Ureter (tissue), 1 donor: ENCODE measurements around the gene C1QTNF1. TPM values are rescaled to one million over a fixed set of nuclear protein-coding genes. Genes with fewer than 3 reads are reported as not detected.
A peak's percentile ranks its signal among the peaks of the same experiment; 100 is the strongest.

Experiments
- DNase-seq: peaks from one replicate; pipeline ENCODE4 v3.0.0-alpha.2; 2020; ENCODE audit warnings: low spot score
- total RNA-seq: library from RNA; stranded (reverse); gene quantifications from one replicate; pipeline ENCODE4 v1.2.4, GENCODE V29; 2023
- donor health status: DM: yes; HTN: yes; CAD: no.

C1QTNF1 gene
- total RNA-seq, 1 donor from 2014 or later = 108 TPM

DNA sequence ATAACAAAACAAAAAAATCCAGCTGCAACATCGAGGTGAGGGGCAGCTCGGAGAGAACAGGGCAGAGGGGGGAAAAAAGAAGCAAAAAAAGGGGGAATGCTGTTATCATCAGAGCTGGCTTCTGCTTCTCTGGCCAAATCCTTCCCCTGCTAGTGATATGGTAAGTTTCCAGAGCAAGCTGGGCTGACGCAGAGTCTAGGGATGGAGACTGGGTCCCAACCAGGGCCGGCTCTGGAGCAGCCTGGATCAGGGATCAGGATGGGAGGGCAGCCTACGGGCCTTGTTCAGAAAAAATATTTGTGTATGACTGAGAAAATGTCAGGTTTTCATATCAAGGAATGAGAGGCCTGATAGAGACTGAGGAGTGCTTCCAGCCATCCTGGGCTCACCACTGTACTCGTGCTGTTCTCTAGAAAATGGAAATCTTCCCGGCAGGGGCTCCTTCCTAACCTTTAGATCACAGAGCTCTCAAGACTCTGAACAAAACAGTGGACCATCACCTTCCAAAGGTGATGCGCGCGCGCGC, 726 bp upstream of the C1QTNF1 start:
- no peak for DNase-seq

DNA sequence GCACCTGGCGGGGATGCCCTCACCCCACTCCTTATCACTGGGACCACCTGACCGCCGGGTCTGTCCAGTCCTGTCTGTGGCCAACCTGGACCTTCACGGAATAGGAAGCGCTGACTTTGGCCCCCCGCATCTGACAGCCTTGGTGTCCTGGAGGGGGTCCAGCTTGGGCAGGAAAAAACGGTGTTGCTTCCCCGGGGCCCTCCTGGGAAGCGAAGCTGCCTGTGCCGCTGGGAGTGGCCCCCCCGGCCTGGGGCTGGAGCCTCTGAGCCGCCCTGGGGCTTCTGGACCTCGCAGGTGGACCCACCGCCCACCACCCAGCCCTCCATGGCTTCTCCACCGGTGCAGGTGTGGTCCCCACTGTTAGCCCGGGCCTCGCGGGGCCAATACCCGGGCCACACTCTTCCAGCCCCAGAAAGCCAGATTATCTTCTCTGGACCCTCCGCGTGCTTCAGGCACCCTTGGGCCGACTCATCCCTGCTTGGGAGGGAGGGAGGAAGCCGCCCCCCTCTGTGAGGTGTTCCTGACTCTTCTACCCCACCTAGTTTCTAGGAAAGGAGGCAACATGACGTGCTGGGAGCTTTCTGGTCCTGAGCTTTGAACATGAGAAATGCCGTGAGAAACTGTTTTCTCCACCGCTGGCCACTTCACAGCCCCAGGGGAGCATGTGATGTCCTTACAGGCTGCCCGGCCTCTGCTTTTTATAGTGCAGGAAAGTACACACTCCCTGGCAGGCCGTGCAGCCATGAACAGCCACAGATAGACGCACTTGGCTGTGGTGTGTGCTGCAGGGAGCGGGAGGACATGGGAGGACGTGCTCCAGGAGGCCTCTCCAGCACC, 1.1 kb downstream of the C1QTNF1 start:
- DNase-seq = no peak

DNA sequence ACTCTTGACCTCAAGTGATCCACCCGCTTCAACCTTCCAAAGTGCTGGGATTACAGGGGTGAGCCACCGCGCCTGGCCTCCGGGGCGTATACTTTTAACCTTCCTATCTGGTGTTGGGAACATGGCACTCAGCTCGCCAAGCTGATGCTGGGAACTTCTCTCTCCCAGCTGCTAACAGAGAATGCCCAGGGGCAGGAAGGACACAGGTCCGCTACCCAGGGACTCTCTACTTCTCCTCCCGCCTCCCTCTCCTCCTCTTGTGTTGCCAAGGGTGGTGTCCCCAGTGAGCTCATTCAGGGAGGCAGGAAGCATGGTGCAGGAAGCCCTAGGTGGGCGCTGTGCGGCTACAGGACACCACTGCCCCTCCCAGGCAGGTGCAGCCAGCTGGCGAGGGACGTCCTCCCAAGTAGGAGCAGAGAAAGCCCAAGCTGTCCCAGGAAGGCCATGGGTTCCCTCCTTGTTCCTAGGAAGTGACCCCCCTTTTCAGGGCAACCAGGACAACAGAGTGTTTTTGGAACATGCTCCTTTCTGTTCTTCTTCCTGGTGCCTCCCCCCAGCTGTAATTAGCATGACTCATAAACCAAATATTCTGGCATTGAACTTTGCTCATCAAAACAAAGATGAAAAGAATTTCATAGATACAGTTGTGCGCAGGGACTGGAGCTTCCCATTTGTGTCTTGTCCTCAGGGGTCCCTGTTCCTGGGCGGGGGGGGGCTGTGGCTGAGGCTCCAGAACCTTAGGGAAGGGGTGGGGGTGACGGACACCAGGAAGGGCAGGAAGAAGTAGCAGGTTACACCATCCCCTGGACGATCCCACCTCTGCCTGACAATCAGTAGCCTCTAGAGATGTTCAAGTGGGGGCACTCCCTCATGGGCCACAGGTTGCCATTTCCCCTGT, 2.7 kb downstream of the C1QTNF1 start:
- no peak for DNase-seq

DNA sequence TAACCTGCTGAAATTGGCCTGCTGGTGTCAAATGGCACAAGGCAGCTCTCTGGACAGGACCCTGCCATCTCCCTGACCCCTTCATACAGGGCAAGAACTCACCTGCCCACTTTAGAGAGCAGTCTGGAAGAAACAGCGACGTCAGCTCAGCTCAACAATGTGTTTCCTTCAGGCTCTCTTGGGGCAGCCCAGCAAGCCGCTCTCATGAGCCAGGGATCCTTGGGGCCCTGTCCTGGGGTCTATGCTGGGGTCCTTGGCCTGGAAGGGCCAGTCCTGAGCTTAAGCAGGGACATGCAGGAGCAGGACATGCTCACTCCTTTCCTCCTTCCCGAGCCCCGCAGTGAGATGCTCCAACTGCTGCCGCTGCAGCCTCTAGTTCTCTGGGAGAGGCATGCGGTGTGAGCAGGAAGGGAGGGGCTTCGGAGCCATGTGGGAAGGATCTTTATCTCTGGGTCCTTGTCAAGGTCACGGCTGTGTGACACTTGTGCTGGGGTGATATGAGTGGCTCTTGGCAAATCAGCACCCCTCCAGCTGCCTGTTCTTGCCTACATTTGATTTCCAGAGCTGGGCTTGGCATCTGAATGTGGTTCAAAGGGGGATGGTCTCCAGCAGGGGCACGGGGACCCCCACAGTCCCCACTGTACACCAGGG, 3.4 kb downstream of the C1QTNF1 start:
- DNase-seq = no peak

DNA sequence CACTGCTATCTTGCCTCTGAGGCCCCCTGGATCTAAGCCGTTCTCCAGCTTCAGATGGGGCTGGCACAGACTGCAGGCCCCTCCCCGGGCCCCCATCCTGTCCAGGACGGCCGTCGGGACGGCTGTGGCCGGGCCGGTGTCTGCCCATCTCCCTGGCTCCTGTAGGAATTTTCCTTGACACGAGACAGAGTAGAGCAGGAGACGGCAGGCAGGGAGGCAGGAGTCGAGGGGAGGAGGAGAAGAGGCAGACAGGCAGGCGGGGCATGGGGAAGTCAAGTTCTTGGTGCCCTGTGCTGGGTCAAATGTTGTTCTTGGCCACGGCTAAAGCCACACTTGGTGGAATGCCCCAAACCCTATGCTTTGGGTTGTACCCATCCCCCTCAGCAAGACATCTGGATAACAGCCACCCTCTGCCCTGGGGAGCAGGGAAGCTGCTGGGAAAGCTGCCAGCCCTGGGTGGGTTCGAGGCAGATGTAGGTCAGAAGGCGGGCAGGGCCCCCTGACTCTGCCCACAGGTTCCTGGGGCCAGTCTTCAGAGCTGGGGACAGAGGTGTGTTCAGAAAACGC, 4.0 kb downstream of the C1QTNF1 start:
- DNase-seq = no peak

DNA sequence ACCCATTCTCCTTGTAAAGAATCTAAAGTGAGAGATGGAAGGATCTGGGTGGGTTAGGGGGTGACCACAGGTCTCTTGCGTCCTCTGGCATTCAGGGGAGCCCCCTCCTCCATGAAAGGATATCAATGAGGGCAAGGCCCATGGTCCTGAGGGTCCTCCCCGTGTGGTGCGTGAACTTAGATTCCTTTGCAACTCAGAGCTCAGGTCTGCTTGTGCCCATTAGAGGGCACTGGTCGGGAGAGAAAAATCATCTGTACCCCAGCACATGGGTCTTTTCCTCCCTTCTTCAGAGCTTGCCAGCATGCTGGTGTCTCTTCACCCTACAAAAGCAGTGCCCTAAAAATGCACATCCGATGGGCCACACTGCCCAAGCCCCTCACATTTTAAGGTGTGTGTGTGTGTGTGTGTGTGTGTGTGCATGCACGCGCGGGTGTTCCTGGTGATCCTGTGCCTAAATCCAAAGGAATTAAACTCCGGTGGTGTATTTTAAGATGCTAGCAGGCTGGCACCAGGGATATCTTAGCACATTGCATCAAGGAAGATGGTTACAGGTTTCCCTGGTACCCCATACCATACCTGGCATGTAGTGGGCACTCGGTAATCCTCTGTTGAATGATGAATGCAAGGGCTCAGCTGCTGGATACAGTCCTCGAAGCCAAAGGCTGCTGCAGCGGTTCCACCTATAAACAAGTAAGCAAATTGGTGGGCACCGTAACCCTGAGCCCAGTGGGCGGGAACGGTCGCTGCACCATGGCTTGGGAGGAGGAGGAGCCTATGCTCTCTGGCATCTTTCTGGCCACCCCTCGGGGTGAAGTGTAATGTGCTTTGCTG, 4.7 kb downstream of the C1QTNF1 start:
- peak; percentile 39 for DNase-seq

DNA sequence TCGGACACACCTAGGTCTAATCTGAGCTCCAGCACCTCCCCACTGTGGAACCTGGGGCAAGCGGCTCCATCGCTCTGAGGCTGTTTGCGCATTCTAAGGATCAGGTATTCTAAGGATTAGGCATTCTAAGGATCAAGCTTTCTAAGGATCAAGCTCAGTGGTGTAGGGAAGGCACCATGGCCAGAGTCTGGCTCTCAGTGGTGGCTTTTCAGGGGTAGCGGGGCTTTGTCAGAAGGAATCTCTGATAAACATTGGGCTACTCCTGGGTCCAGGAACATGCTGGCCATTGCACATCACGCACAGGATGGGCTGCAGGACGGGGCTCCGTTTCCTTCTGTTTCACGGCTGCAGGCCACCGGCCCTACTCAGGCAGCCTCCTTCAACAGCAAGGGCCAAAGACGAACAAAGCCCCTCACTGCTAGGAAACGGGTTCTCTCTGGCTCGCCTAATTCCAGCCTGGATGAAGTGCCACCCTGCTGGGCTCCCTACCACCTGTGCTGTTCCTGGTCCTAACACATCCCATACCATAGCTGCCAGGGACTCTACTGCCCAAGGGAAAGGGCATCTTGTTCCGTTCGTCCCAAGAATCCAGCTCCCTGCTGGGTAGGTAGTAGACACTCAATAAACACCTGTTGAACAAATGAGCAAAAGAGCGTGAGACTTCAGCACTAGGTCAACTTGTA, 5.5 kb downstream of the C1QTNF1 start:
- DNase-seq = peak; percentile 30

DNA sequence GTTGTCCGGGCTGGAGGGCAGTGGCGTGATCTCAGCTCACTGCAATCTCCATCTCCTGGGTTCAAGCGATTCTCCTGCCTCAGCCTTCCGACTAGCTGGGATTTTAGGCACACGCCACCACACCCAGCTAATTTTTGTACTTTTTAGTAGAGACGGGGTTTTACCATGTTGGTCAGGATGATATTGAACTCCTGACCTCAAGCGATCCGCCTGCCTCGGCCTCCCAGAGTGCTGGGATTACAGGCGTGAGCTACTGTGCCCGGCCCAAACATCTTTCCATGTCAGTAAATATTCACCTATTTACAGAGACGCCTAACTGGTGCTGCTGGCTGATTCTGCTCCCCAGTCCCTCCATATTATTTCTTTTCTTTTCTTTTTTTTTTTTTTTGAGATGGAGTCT, 6.7 kb downstream of the C1QTNF1 start:
- DNase-seq = peak; percentile 10

DNA sequence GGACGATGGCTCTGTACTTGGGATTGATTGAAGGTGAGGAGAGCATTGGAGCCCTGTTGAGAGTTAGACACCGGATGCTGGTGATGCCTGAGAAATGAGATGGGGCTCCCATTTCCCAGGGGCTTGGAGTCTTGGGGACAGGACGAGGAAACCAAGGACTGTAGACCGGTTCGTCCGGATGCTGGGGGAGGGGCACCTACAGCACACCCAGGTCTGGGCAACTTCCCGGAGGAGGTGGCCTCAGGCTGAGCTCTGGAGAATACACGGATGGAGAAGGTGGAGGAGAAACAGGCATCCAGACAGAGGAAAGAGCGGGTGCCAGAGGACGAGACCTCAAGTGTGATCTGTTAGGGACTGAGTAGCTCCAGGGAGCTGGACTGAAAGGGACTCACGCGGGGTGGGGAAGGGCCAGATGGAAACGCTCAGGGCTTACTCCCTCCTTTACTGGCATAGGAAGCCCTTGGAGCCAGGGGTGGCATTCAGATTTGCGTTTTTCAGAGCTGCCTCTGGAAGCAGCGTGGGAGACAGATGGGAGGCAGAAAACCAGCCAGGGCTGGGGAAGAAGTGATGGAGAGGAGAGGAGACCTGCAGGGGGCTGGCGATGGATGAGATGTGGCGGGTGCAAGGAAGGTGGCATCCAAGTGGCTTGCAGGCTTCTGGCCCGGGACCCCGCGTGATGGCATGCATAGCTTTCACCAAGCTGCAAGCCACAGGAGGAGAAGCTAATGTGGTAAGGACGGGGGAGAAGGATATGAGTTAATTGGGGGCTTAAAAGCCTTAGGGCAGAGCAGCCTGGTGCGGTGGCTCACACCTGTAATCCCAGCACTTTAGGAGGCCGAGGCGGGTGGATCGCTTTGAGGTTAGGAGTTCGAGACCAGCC, 8.3 kb downstream of the C1QTNF1 start:
- peak; percentile 39 for DNase-seq

DNA sequence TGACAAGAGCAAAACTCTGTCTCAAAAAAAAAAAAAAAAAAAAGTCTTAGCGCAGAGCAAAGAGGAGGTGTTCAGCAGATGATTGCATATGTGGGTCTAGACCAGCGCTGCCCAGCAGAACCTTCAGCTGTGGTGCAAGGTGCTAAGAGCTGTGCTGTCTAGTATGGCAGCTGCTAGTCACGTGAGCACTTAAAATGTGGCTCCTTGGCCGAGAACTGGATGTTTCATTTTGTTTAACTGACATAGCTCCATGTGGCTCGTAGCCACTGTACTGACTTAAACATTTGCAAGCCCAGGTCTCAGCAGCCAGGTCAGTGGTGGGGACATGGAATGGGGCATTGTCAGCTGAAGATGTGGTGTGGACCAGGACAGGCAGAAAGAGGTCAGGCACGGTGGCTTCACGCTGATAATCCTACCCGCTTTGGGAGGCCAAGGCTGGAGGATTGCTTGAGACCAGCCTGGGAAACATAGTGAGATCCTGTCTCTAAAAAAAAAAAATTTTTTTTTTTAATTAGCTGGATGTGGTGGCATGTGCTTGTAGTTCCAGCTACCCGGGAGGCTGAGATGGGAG, 9.2 kb downstream of the C1QTNF1 start:
- peak; percentile 24 for DNase-seq

DNA sequence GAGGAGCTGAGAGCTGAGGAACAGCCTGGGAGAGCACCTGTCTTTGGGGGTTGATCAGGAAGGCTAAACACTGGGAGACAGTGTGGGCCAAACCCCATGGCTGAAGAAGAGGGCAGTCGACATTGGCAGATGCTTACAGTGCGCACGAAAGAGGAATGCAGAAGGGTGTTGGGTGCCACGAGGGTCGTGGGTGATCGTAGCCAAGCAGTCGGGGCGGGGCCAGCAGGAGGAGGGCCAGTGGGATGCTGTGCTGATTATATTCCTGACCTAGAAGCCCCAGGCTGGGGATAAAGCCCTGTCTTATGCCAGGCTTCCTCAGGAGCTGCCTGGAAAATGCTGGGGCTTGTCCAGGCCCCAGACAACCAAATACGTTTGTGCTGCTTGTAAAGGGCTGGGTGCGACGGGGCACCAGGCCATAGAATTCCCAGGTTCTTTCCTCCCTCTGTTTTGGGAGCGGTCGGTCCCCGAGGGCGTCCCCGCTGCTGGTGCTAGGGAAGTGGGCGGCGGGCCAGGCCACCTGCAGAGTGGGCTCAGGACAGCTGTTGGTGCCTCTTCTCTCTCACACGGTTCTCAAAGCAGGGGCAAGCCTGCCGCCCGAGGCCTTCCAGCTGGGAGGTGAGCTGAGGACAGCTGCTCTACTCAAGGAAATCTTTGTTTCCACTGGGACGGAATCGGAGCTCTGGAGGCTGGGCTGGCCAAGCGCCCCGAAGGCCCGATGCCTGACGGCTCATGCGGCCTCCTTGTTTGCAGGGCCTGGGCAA, 10.0 kb downstream of the C1QTNF1 start:
- no peak for DNase-seq

DNA sequence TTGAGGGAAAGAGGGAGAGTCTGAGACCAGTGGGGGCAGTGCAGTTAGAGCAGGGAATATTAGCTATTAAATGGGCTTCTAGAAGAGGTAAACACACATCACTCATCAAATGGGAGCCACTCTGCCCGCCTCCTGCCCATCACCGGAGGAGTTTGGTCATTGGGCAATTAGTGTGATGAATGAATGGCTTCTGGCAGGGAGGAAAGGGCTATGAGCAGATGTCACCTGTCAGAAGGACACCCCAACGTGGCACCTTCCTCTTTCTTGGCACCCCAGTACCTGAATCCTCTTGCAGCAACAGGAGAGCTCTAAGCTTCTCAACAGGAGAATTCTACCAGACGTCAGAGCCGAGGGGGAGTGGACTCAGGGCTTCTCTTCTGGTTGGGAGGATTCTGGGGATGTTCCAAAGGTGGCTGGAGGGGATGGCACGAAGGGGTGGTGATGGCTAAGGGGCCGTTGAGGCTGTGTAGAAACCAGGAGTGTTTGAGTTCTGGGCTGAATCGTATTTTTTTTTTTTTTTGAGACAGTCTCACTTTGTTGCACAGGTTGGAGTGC, 11.0 kb downstream of the C1QTNF1 start:
- DNase-seq = no peak

DNA sequence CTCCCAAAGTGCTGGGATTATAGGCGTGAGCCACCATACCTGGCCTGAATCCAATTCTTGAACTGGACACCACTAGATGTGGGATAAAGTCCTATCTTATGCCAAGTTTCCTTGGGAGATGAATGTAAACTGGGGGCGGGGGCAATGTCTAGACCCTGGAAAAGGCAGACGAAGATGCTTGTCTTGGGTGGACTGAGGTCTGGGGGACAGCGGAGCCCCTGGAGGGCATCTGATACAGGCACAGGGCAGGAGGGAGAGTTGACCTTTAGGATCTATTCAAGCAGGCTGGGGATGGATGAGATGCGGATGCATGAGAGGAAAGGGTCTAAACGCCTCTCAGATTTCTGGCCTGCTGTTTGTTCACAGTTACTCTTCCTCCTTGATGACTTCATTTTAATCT, 11.7 kb downstream of the C1QTNF1 start:
- no peak for DNase-seq

DNA sequence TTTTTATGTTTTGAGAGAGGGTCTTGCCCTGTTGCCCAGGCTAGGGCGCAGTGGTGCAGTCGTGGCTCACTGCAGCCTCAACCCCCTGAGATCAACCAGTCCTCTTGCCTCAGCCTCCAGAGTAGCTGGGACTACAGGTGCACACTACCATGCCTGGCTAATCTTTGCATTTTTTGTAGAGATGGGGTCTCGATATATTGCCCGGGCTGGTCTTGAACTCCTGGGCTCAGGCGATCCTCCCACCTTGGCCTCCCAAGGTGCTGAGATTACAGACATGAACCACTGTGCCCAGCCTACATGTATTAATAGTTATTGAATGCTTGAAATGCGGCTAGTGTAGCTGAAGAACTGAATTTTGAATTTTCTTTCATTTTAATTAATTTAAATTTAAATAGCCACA, 12.2 kb downstream of the C1QTNF1 start:
- no peak for DNase-seq

DNA sequence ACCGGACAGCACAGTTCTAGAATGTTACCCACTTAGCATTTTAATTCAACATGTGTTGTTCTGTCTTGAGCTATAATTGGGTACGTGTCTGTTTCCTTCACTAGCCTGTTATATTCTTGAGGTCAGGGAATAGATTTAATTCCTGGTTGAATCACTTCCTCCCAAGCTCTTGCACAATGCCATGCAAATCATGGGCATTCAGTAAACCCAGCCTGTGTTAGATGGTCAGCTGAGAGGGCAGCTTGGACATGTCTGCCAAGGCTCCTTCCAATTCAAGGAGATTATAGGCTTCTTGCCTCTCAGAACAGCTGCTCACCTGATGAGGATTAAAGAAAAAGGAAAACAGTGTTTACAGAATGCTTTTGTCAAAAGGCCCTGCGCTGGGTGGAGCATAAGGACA, 12.6 kb downstream of the C1QTNF1 start:
- no peak for DNase-seq

DNA sequence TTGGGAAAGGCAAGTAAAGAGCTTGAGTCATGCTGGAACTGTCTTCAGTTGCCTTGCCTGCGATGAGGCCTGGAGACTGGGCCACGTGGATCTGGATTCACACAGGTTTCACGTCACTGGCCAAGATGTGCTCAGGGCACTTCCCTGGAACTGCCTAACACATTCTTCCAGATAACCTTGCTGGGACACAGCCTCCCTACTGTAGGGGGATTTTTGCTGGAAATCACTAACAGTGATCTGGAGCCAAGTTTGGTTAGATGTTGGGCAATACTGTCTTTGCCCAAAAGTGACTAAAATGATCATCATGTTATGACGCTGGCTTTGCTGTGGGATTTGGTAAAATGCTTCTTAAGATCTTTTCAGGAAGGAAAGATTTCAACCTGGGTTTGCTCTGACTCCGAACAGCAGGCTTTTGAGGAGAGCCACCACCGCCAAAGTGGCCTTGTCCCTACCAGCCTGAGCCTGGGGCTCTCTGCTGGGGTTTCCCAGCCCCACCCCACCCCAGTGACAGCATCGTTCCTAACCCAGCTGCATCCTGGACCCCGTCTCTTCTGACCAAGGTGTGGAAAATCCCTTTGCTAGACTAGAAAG, 14.7 kb downstream of the C1QTNF1 start:
- no peak for DNase-seq

DNA sequence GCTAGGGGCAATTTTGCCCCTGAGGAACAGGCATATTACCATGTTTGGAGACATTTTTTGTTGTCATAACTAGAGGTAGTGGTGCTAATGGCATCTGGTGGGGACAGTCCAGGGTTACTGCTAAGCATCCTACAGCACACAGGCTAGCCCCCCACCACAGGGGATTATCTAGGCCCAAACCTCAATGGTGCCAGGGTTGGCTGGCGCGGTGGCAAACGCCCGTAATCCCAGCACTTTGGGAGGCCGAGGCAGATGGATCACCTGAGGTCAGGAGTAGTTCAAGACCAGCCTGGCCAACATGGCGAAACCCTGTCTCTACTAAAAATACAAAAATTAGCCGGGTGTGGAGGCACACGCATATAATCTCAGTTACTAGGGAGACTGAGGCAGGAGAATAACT, 15.2 kb downstream of the C1QTNF1 start:
- DNase-seq = no peak
